Trophoblast cell (in vitro differentiated cells and primary cell): Measurements from ENCODE around the gene OR5A1.
A peak's percentile ranks its signal among the peaks of the same experiment; 100 is the strongest.
"Not testable (repeated sequence)": the region's sequence is repeated elsewhere in the genome, so short reads cannot be mapped to it uniquely, and the experiment has no call there.

Experiments used
- DNase-seq, 2 donors: peaks; one replicate each; pipeline ENCODE4 v3.0.0-alpha.2; 2016
- H2AFZ ChIP-seq: 2 replicates; pipeline ENCODE4 v1.6.1; 2013; ENCODE audit warnings: low read length, moderate library complexity, mild to moderate bottlenecking; ENCODE audit not compliant: insufficient read depth, poor library complexity
- H2AK5ac ChIP-seq: 2 replicates; pipeline ENCODE4 v1.6.1; 2013; ENCODE audit warnings: mild to moderate bottlenecking, low read length
- H2BK120ac ChIP-seq: 2 replicates; pipeline ENCODE4 v1.6.1; 2013; ENCODE audit warnings: low read length, mild to moderate bottlenecking, moderate library complexity; ENCODE audit not compliant: insufficient read depth, poor library complexity
- H2BK12ac ChIP-seq: 2 replicates; pipeline ENCODE4 v1.6.1; 2013; ENCODE audit warnings: mild to moderate bottlenecking, low read length, moderate library complexity
- H2BK5ac ChIP-seq: 2 replicates; pipeline ENCODE4 v1.6.1; 2013; ENCODE audit warnings: low read length, low read depth, moderate library complexity, mild to moderate bottlenecking; ENCODE audit not compliant: poor library complexity
- H3K14ac ChIP-seq: 2 replicates; pipeline ENCODE4 v1.6.1; 2013; ENCODE audit warnings: mild to moderate bottlenecking, low read length
- H3K18ac ChIP-seq: 2 replicates; pipeline ENCODE4 v1.6.1; 2013; ENCODE audit warnings: mild to moderate bottlenecking, low read length
- H3K23ac ChIP-seq: 2 replicates; pipeline ENCODE4 v1.6.1; 2013; ENCODE audit warnings: low read length
- H3K27ac ChIP-seq: 2 replicates; pipeline ENCODE4 v1.5.1; 2013; ENCODE audit warnings: low read depth, mild to moderate bottlenecking, inconsistent platforms, low read length, moderate library complexity
- H3K27me3 ChIP-seq: 2 replicates; pipeline ENCODE4 v1.6.1; 2013; ENCODE audit warnings: inconsistent platforms, mild to moderate bottlenecking, low read length, moderate library complexity; ENCODE audit not compliant: insufficient read depth
- H3K36me3 ChIP-seq, 2 experiments: 1 replicate in 1 of 2; 2 replicates in 1 of 2; pipeline ENCODE4 v1.6.1; 2013; ENCODE audit warnings: low read length in 2 of 2, mild to moderate bottlenecking in 2 of 2, moderate library complexity in 1 of 2; ENCODE audit not compliant: insufficient read depth in 2 of 2, control insufficient read depth in 1 of 2
- H3K4ac ChIP-seq: 2 replicates; pipeline ENCODE4 v1.6.1; 2013; ENCODE audit warnings: low read depth, mild to moderate bottlenecking, low read length, moderate library complexity
- H3K4me1 ChIP-seq, 2 experiments: 1 replicate in 1 of 2; 2 replicates in 1 of 2; pipeline ENCODE4 v1.6.1; 2013; ENCODE audit warnings: low read length in 2 of 2, mild to moderate bottlenecking in 2 of 2, moderate library complexity in 1 of 2; ENCODE audit not compliant: insufficient read depth in 2 of 2, control insufficient read depth in 1 of 2
- H3K4me2 ChIP-seq: 2 replicates; pipeline ENCODE4 v1.6.1; 2013; ENCODE audit warnings: inconsistent platforms, mild to moderate bottlenecking, low read length, moderate library complexity
- H3K4me3 ChIP-seq: 2 replicates; pipeline ENCODE4 v1.5.1; 2013; ENCODE audit warnings: mild to moderate bottlenecking, low read depth, low read length, inconsistent platforms
- H3K79me1 ChIP-seq: one replicate; pipeline ENCODE4 v1.6.1; 2013; ENCODE audit warnings: low read length
- H3K79me2 ChIP-seq: 2 replicates; pipeline ENCODE4 v1.6.1; 2013; ENCODE audit warnings: low read length, mild to moderate bottlenecking; ENCODE audit not compliant: control insufficient read depth, insufficient read depth, poor library complexity
- H3K9ac ChIP-seq: 2 replicates; pipeline ENCODE4 v1.6.1; 2013; ENCODE audit warnings: mild to moderate bottlenecking, low read length
- H3K9me3 ChIP-seq: 2 replicates; pipeline ENCODE4 v1.6.1; 2013; ENCODE audit warnings: low read depth, mild to moderate bottlenecking, control low read depth, inconsistent platforms, low read length; ENCODE audit not compliant: insufficient read depth
- H4K12ac ChIP-seq: 2 replicates; pipeline ENCODE4 v1.6.1; 2013; ENCODE audit warnings: low read depth, mild to moderate bottlenecking, low read length, moderate library complexity
- H4K8ac ChIP-seq: 2 replicates; pipeline ENCODE4 v1.6.1; 2013; ENCODE audit warnings: low read depth, mild to moderate bottlenecking, low read length, moderate library complexity
- H4K91ac ChIP-seq: one replicate; pipeline ENCODE4 v1.6.1; 2013; ENCODE audit warnings: low read depth, mild to moderate bottlenecking, low read length, moderate library complexity
- WGBS: extraction: QIAGEN DNeasy Blood & Tissue Kit; methylation state at CpG from one replicate; pipeline ENCODE4 v1.1.7; 2013; ENCODE audit warnings: missing lambda C conversion rate; ENCODE audit not compliant: insufficient read length, insufficient coverage; ENCODE audit errors: extremely low coverage; 5-methylcytosine and 5-hydroxymethylcytosine counted together

The OR5A1 gene

DNA sequence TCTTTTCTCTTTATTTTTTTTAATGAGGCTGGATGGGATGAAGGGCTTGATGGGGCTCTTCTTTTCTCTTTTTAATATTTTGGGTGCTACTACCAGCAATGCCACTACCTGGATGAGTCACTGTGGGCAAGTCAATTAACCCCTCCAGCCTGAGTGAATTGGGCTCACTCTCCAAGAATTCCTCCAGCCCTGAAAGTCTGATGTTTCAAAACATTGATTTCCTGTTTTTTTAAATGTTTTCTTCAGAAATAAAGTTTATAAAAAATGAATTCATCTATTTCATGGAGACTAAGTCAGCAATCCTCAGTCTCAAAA, 9.2 kb upstream of the OR5A1 start:
- Histone ChIP-seq H3K27me3 (no peaks in the 10 kb centered on the region), H4K12ac (no peak overlapping the region), H2AK5ac (no peak overlapping the region), H2BK120ac (no peak overlapping the region), H2AFZ (no peak overlapping the region), H2BK5ac (no peak overlapping the region), H4K91ac (no peak overlapping the region), H3K4me1 (peaks cover 2 to 13% of the 10 kb centered on the region in 2 experiments), H3K4me3 (no peak overlapping the region), H3K79me1 (no peaks in the 10 kb centered on the region), H3K14ac (no peak overlapping the region), H3K23ac (no peak overlapping the region), H4K8ac (no peak overlapping the region), H2BK12ac (no peak overlapping the region), H3K36me3 (no peaks in the 10 kb centered on the region), H3K9me3 (no peaks in the 10 kb centered on the region), H3K9ac (no peak overlapping the region), H3K18ac (no peak overlapping the region), H3K4me2 (no peak overlapping the region), H3K4ac (no peak overlapping the region), H3K79me2 (no peaks in the 10 kb centered on the region), H3K27ac (no peak overlapping the region)
- no peak for DNase-seq

DNA sequence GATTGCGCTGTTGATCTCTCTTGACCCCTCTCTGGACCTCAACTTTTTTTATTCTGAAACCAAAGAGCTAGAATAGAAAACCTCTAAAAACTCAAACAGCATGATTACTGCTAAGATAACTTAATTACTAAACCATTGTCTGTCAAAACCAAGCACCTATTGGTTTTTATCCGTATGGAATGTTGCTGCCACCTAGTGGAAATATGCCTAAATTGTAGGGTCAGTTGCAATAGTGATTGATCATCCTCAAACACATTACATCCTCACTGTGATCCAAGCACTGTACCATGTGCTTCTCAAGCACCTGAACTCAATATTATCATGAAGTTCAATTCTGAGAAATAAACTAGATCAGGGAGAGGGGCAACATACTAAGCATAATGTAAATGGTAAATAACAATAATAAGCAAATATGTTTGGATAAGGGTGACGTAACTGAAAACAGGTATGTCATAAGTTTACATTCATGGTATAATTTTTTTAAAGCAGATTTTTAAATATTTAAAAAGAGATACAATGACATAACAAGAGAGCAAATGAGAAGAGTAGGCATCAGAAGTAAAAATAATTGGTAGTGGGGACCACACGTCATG, 6.2 kb upstream of the OR5A1 start:
- H3K79me1 ChIP-seq = no peaks in the 10 kb centered on the region
- no peak overlapping the region for H3K4me3 ChIP-seq
- no peak overlapping the region for H4K12ac ChIP-seq
- no peaks in the 10 kb centered on the region for H3K79me2 ChIP-seq
- no peak overlapping the region for H3K14ac ChIP-seq
- H3K9ac ChIP-seq = no peak overlapping the region
- H3K9me3 ChIP-seq = no peaks in the 10 kb centered on the region
- H2BK12ac ChIP-seq = no peak overlapping the region
- no peaks in the 10 kb centered on the region for H3K27me3 ChIP-seq
- H3K27ac ChIP-seq = no peak overlapping the region
- peak; percentile 42 to 90 for DNase-seq
- no peak overlapping the region for H2AK5ac ChIP-seq
- H4K91ac ChIP-seq = no peak overlapping the region
- no peak overlapping the region for H2AFZ ChIP-seq
- H2BK120ac ChIP-seq = no peak overlapping the region
- H3K4me1 ChIP-seq = peaks cover 2 to 3% of the 10 kb centered on the region in 2 experiments
- H3K18ac ChIP-seq = no peak overlapping the region
- H3K23ac ChIP-seq = no peak overlapping the region
- no peak overlapping the region for H4K8ac ChIP-seq
- no peak overlapping the region for H3K4ac ChIP-seq
- no peaks in the 10 kb centered on the region for H3K36me3 ChIP-seq
- WGBS = no CpG with 5 or more reads among the region's 4 CpGs
- no peak overlapping the region for H3K4me2 ChIP-seq
- H2BK5ac ChIP-seq = no peak overlapping the region

DNA sequence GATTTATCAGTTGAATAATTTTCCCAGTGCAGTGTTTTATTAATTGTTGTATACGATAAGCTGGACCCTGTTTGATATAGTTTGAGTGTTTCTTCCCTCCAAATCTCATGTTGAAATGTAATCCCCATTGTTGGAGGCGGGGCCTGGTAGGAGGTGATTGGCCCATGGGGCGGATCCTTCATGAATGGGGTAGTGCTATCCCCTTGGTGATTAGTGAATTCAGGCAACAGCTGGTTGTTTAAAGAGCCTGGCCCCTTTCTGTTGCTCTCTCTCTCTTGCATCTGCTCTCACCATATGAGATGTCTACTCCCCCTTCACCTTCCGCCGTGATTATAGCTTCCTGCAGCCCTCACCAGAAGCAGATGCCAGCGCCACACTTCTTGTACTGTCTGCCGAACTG, 1.5 kb downstream of the OR5A1 start:
- H3K14ac ChIP-seq = no peak overlapping the region
- no peak overlapping the region for H3K4me2 ChIP-seq
- H3K9me3 ChIP-seq = no peaks in the 10 kb centered on the region
- H3K79me1 ChIP-seq = no peaks in the 10 kb centered on the region
- H3K4ac ChIP-seq = no peak overlapping the region
- no peak overlapping the region for H3K18ac ChIP-seq
- no peak overlapping the region for H3K4me3 ChIP-seq
- no peak overlapping the region for H2BK12ac ChIP-seq
- no peak overlapping the region for H4K91ac ChIP-seq
- H3K4me1 ChIP-seq = no peaks in the 10 kb centered on the region
- no peak overlapping the region for H3K23ac ChIP-seq
- H3K27me3 ChIP-seq = no peaks in the 10 kb centered on the region
- no peaks in the 10 kb centered on the region for H3K36me3 ChIP-seq
- H2AK5ac ChIP-seq = no peak overlapping the region
- H3K79me2 ChIP-seq = no peaks in the 10 kb centered on the region
- H3K27ac ChIP-seq = no peak overlapping the region
- H2BK120ac ChIP-seq = no peak overlapping the region
- H2AFZ ChIP-seq = no peak overlapping the region
- H4K8ac ChIP-seq = no peak overlapping the region
- DNase-seq = no peak
- no CpG with 5 or more reads among the region's 7 CpGs for WGBS
- H2BK5ac ChIP-seq = no peak overlapping the region
- H4K12ac ChIP-seq = no peak overlapping the region
- H3K9ac ChIP-seq = no peak overlapping the region

DNA sequence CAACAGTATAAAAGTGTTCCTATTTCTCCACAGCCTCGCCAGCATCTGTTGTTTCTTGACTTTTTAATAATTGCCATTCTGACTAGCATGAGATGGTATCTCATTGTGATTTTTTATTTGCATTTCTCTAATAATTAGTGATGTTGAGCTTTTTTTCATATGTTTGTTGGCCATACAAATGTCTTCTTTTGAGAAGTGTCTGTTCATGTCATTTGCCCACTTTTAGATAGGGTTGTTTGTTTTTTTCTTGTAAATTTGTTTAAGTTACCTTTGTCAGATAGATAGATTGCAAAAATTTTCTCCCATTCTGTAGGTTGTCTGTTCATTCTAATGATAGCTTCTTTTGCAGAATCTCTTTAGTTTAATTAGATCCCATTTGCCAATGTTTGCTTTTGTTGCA, 9.4 kb downstream of the OR5A1 start:
- H3K79me1 ChIP-seq, H2BK12ac ChIP-seq, H3K36me3 ChIP-seq, H4K12ac ChIP-seq, H3K4me1 ChIP-seq, H2AFZ ChIP-seq, H3K27me3 ChIP-seq, H2AK5ac ChIP-seq, H3K79me2 ChIP-seq, H3K18ac ChIP-seq, H3K9me3 ChIP-seq, H2BK120ac ChIP-seq, H3K4me2 ChIP-seq, H2BK5ac ChIP-seq, DNase-seq, H3K4ac ChIP-seq, H4K91ac ChIP-seq, H3K4me3 ChIP-seq, H3K9ac ChIP-seq, H3K27ac ChIP-seq, H3K14ac ChIP-seq, H3K23ac ChIP-seq, H4K8ac ChIP-seq: not testable (repeated sequence)
- no CpG with 5 or more reads among the region's 1 CpG for whole genome bisulfite sequencing
